GM19397 (cell line): ENCODE measurements around the gene MYH10.

Experiments
- ATAC-seq: cut with Tn5 transposase; IDR thresholded peaks from one replicate; pipeline ENCODE4 v1.9.1; 2021; ENCODE audit warnings: mild to moderate bottlenecking, moderate library complexity; ENCODE audit not compliant: unreplicated experiment

The MYH10 gene

GRCh38 chr17:8477715-8478441 lies 152.6 kb downstream of the MYH10 start:
- no peak for ATAC-seq

GRCh38 chr17:8477171-8477570 lies 153.4 kb downstream of the MYH10 start:
- no peak for ATAC-seq

DNA sequence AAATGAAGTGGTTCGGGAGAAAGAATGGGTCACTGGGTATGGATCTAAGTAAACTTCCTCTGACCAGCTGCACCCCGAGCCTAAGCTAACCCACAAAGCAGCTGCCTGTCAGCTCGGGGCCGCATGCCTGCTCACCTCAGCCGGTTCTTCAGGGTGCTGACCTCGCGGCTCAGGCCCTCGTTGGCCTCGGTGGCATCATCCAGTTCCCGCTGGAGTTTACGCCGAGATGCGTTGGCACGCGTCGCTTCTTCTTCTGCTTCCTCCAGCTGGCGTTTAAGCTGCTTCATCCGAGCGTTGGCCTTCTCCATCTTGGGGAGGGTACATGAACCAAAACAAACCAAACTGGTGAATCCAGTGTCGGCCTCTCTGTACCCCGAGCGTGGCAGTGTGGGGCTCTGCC lies 153.8 kb downstream of the MYH10 start:
- no peak for ATAC-seq

GRCh38 chr17:8475781-8476180 lies 154.7 kb downstream of the MYH10 start:
- no peak for ATAC-seq

DNA sequence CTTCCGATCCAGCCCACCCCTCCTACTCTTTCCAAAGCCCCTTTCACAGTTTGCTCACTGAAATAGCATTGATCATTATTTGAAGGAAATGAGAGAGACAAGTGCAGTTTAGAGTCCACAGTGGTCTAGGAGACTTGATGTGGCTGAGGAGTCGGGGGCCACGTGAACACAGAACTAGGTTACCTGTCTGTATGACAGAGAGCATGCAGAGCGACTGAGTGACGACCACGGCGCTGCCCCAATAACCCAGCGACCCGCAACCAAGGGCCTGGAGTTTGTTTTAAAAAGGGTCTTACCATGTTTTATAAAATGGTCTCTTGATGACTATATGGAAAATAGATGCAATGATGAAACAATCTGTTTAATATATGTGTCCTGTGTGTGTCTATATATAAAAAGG lies 155.3 kb downstream of the MYH10 start:
- no peak for ATAC-seq

- no peak for ATAC-seq
Observed at GRCh38 chr17:8474826-8475225, 155.7 kb downstream of the MYH10 start.

DNA sequence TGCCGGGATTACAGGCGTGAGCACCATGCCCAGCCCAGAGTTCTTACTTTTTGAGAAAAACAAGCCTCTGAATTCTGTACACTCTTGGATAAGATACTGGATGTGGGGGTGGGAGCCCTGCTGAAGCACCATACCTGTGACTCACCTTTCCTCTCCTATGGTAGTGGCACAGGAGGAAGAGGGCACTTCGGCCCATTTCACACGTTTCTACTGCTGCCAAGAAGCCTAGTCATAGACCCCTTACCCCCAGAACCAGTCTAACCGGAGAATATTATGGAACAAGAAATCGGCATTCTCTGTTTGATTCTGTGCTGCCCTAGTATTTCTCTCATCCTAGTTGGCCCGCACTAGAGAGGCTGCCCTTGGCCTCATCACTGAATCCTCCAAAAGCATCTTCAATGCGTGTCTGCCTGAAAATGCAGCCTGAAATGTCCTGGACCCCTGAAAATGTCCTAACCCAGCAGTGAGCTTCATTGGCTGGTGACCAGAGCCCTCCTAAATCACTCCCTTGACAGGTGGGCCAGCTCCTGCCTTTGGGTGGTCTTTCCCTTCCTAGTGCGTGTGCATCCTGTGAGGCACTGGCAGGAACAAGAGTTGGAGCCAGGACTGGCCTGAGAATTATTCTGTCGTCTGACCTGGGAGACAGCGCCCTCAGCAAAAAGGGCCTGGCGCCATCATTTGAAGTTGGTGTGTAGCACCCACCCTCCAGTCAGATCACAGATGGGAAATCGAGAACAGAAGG lies 156.9 kb downstream of the MYH10 start:
- ATAC-seq = no peak

DNA sequence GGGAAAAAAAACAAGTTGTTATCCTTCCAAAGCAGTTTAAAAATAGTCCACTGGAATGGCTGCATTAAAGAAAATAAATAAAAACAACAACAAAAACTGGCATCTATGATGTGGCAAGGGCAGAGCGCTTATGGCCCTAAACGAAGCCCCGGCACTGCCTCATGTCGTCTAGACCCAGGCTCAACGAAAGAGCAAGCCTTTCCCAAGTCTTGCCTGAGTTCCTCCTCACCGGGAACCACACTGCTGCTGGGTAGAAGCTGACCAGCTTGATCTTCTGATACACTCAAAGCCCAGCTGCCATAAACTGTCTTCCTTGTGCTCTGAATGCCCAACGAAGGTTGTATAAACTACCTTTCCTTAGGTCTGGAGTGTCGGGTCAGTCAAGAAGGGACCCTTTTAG lies 157.9 kb downstream of the MYH10 start:
- ATAC-seq = no peak

DNA sequence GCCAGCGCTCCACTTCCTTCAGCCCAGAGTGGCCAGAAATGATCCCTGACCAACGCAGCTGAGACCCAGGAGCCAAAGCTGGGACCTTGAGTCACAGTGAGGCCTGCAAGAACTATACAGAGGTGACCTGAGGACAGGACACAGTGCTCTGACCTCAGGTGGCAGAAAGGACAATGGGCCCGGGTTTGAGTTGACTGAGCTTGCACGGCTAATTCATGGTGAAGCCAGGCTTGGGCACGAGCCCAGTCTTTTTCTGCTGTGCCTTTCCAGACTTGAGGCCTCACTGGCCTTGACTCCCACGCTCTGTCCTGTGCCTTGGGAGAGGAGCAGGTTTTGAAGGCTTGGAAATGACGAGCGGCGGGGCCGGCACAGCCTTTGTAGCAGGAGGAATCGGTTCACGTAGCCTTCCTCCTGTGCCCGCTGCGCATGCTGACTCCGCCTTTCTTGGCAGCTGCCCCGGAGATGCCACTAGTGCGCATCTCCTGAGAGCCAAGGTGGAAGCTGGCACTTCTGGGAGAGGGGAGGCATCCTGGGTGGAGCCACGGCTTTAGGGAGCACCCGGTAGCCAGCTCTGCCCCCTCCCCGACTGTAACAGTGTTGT lies 160.0 kb downstream of the MYH10 start:
- ATAC-seq = no peak

- no peak for ATAC-seq
Observed at GRCh38 chr17:8469964-8470363, 160.6 kb downstream of the MYH10 start.

GRCh38 chr17:8468980-8469379 lies 161.5 kb downstream of the MYH10 start:
- ATAC-seq = no peak

GRCh38 chr17:8468127-8468526 lies 162.4 kb downstream of the MYH10 start:
- ATAC-seq = no peak

DNA sequence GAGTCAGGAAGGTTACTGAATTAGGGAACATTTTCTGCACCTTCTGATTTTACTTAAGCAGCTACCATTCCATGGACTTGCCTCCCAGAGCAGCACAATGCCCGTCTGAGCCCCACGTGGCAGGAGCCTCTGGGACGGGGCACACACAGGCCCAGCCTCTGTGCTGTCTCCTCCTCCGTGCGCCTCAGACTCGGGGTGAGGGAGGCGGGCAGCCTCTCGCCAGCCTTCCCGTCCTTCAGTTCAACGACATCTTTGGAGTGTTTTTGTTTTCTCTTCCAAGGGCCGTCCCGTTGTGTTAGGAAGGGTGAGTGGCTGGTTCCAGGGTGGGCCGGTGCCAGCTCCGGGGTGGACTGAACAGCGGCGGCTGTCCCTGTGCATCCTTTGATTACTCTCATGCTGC lies 163.0 kb downstream of the MYH10 start:
- no peak for ATAC-seq

GRCh38 chr17:8466873-8467272 lies 163.7 kb downstream of the MYH10 start:
- no peak for ATAC-seq

- no peak for ATAC-seq
Observed at GRCh38 chr17:8466456-8466855, 164.1 kb downstream of the MYH10 start.

DNA sequence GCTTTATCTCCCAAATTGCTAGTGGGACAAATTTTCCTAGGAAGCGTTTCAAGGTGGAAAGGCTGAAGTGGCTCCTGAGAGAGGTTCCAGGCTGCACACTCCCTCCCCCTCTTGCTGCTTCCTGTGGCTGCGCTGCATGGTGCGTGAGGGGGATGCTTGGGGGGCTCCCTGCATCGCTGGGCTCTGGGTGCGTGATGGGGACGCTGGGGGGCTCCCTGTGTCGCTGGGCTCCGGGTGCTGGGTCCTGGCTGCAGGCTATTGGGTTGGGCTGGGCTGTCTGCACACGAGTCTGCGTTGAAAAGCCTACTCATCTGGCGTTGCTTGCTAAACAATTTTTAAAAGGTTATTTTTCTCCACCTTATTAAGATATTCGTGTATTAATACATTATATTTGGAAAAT lies 164.8 kb downstream of the MYH10 start:
- no peak for ATAC-seq

- no peak for ATAC-seq
Observed at GRCh38 chr17:8465356-8465755, 165.2 kb downstream of the MYH10 start.

DNA sequence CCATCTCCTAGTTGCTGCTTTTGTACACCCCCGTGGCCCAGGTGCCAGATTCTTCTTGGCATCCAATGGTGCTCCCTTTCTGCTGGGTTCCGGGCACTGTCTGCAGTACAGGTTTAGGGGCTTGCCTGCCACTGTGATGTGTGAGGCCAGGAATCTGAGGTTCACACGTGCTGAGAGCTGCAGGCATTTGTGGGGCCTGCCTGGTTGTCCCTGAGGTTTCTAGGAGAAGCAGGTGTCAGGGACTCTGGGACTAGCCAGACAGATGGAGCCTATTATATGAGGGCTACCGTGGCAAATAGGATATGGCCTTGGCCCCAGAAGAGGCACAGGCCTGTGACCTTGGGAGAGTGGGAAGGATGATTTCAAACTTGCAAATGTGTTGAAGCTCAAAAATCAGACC lies 165.6 kb downstream of the MYH10 start:
- no peak for ATAC-seq

DNA sequence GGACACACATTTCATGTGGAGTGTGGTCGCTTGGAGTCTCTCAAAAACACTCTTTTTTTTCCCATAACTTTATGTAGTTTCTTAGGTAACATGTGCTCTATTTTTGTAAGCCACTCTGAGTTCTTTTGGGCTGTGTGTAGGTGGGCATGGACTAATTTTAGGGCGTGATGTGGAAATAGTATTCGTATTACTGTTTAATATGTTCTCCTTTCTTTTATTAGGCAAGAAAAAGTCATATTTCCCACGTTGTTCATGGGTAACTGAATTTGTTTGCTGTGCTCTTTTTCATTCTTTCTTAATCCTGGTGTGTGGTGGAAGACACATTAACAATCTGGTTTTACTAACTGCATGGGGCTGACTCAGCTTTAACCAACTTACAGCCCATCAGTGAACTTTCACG lies 167.4 kb downstream of the MYH10 start:
- ATAC-seq = no peak

GRCh38 chr17:8462564-8462963 lies 168.0 kb downstream of the MYH10 start:
- ATAC-seq = no peak

- no peak for ATAC-seq
Observed at GRCh38 chr17:8459831-8460230, 170.7 kb downstream of the MYH10 start.

- no peak for ATAC-seq
Observed at GRCh38 chr17:8459107-8459506, 171.4 kb downstream of the MYH10 start.
